Epithelial cell of alveolus of lung (primary cell): ENCODE measurements around the gene USP49. TPM values are rescaled to one million over a fixed set of nuclear protein-coding genes. Genes with fewer than 3 reads are reported as not detected.

ENCODE experiments used
- total RNA-seq: library from RNA; depleted of rRNA; stranded (reverse); fragments of >200 nt; gene quantifications from 2 replicates; pipeline ENCODE4 v1.2.1, GENCODE V29; 2015

USP49 gene
- total RNA-seq, result 0.65 and 2.9 TPM in 2 replicates

GRCh38 chr6:41895300-41896233, at the start of gene USP49:
USP49 (minus strand) TSS chr6:41895375; CDS start chr6:41806983, 88,392 bp downstream.

GRCh38 chr6:41941280-41942066, 46.3 kb upstream of the USP49 start, which contains the start of gene CCND3:
CCND3 (minus strand) TSS chr6:41941808; CDS start chr6:41941649, 159 bp downstream.

GRCh38 chr6:41920921-41921711, 25.9 kb upstream of the USP49 start, which contains the start of the genes BYSL and MED20:
BYSL (plus strand) TSS chr6:41921499; CDS start chr6:41921563, 64 bp downstream.
MED20 (minus strand) TSS chr6:41921139; CDS start chr6:41921018, 121 bp downstream.

GRCh38 chr6:41787219-41787917, 107.8 kb downstream of the USP49 start, which contains the start of gene TOMM6:
TOMM6 (plus strand) TSS chr6:41787694; CDS start chr6:41787698, 4 bp downstream.

GRCh38 chr6:41780551-41781365, 114.4 kb downstream of the USP49 start, which contains the start of gene PRICKLE4:
PRICKLE4 (plus strand) TSS chr6:41780782; CDS start chr6:41783474, 2,692 bp downstream.

GRCh38 chr6:41779788-41780550, 115.2 kb downstream of the USP49 start, which contains the start of gene FRS3:
FRS3 (minus strand) TSS chr6:41779900; CDS start chr6:41776987, 2,913 bp downstream.

GRCh38 chr6:41747256-41748101, 147.7 kb downstream of the USP49 start, which contains the start of gene PGC:
PGC (minus strand) TSS chr6:41747397; CDS start chr6:41747334, 63 bp downstream.

Other genes starting within 250 kb of the USP49 start
- gene TFEB, start 159.8 kb downstream of the USP49 start, total RNA-seq, result 7.4 and 7.8 TPM in 2 replicates
- gene PGC, start 148.0 kb downstream of the USP49 start, total RNA-seq, result 0.24 TPM in 1 of 2 replicates, not detected in the other
- 2.1 TPM in 2 replicates for gene FRS3, start 115.5 kb downstream of the USP49 start, total RNA-seq
- gene PRICKLE4, start 114.6 kb downstream of the USP49 start, total RNA-seq, result 0.65 and 1.6 TPM in 2 replicates
- 168 and 177 TPM in 2 replicates for gene TOMM6, start 107.7 kb downstream of the USP49 start, total RNA-seq
- 19.4 and 21.3 TPM in 2 replicates for gene MED20, start 25.8 kb upstream of the USP49 start, total RNA-seq
- 9.7 and 13.6 TPM in 2 replicates for gene BYSL, start 26.1 kb upstream of the USP49 start, total RNA-seq
- 92.1 and 128 TPM in 2 replicates for gene CCND3, start 46.4 kb upstream of the USP49 start, total RNA-seq
- gene TAF8, start 155.1 kb upstream of the USP49 start, total RNA-seq, result 18.2 and 23.3 TPM in 2 replicates
- gene C6orf132, start 247.2 kb upstream of the USP49 start, total RNA-seq, result 1.5 and 3.9 TPM in 2 replicates